AG20443 (cell line): ENCODE results near the gene SUPT20HL1.
"Not testable (repeated sequence)": the region's sequence is repeated elsewhere in the genome, so short reads cannot be mapped to it uniquely, and the experiment has no call there.

Source experiments
- DNase-seq: peaks from one replicate; pipeline ENCODE4 v3.0.0; 2012; ENCODE audit warnings: low spot score, mixed read lengths

Gene SUPT20HL1

GRCh38 chrX:24363432-24364181 is 3.2 kb downstream of the SUPT20HL1 start:
- DNase-seq, result not testable (repeated sequence)

DNA sequence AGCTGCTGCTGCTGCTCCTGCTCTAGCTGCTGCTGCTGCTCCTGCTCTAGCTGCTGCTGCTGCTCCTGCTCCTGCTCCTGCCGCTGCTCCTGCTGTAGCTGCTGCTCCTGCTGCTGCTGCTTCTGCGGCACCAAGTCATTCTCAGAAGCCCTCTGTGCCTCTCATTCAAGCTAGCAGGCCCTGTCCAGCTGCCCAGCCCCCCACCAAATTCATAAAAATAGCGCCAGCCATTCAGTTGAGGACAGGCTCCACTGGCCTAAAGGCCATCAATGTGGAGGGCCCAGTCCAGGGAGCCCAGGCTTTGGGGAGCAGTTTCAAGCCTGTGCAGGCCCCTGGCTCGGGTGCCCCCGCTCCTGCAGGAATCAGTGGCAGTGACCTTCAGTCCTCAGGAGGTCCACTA is 3.9 kb downstream of the SUPT20HL1 start:
- no peak for DNase-seq

DNA sequence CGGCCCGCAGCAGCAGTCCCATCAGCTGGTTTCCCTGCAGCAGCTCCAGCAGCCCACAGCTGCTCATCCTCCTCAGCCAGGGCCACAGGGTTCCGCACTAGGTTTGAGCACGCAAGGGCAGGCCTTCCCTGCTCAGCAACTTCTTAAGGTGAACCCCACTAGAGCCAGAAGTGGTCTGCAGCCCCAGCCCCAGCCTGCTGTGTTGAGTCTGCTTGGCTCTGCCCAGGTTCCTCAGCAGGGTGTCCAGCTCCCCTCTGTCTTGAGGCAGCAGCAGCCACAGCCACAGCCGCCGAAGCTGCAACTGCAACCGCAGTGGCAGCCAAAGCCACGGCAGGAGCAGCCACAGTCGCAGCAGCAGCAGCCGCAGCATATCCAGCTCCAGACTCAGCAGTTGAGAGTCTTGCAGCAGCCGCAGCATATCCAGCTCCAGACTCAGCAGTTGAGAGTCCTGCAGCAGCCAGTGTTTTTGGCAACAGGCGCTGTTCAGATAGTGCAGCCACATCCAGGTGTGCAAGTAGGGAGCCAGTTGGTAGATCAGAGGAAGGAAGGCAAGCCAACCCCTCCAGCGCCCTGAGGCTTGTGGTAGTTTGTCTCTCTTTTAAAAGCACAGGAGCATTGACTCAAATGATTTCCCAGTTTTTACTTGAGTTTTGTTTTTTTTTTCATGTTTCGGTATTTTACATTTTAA is 4.6 kb downstream of the SUPT20HL1 start:
- DNase-seq, result no peak

DNA sequence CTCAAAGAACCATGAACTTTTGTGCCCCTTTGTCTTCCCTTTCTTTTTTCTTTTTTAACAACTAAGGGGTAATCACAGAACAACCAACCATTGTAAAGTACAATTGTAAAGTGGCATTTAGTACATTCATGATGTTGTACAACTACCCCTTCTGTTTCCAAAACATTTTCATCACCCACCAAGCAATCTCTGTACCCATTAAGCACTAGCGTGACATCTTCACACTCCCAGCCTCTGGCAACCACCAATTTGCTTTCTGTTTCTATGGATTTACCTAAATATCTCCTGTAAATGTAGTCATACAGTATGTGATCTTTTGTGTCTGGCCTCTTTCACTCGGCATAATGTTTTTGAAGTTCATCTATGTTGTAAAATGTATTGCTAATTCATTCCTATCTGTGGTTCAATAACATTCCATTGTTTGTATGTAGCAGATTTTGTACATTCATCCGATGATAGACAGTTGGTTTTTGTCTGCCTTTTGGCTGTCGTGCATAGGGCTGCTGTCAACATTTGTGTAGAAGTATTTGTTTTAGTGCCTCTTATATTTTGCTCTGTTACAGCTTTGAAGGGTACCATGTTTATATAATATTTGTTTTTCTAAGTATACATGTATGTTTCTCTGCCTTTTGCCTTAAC is 6.4 kb downstream of the SUPT20HL1 start:
- DNase-seq, result not testable (repeated sequence)

DNA sequence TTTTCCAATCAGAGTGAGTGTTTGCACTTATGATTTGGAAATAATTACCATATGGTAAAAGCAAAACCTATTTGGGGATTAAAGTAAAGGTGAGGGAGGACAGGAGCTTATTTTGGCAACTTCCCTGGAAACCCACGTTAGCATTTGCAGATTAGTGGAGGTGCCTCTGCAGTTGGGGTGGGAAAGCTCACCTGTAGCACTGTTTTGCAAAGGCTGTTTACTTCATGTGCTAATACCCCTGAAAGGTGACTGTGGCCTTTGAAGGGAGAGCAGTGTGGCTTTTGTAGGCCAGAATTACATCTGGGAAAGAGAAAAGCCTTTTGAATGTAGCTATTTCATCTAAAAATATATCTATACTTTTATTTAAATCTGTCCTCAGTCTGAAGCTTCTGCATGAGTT is 9.4 kb downstream of the SUPT20HL1 start:
- no peak for DNase-seq

- DNase-seq, result peak; percentile 55
Measured at GRCh38 chrX:24371391-24371972, 11.0 kb downstream of the SUPT20HL1 start.

DNA sequence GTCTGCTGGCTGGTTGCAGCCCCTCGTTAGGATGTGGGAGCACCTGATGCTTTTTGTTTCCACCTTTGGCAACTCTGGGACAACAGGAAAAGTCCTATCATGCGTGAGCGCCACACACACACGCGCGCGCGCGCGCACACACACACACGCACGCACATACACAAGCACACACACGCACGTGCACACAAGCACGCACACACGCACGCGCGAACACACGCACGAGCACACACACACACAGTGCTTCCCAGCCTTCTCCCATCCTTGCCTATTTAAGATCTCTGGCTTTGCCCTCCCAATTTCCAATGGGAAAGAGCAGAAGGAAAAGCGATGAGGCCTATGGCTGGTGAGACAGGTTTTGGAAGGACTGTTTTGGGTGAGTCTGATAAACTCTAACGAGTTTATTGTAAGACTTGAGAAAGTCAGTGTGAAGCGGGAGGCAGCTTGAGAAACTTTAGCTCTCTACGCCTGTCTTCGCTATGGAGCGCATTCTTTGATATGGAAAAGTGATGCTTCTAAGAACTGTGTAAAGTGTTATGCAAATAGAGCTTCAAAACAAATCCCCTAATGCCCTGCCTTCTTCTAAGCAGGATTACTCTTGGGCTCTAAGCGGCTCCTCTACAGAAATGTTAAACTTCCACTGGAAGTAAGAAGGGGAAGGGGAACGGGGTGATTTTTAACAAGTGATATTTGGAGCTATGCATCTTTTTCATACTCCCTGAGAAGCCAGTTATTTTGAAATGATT is 11.8 kb downstream of the SUPT20HL1 start:
- DNase-seq, result no peak

DNA sequence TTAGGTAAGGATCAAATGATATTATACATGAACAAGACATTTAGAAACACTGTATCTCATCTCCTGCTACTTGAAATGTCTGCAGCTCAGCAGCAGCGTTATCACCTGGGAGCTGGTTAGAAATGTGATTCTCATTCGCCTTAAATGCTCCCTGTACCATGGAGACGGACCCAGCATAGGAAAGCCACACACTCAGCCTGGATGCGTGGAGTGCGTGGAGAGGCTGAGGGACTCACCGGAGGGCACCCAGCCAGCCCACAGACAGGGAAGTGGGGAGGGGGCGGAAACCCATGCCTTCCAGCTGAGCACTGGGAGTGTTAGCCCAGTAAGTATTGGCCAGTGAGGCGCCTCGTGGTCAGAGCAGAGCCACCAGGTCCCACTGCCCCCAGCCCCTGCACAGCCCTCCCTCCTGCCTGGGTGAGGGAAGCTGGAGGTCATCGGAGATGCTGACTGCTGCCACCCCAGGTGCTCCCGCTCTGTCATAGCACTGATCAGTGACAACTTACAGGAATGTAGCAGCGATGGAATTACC is 15.2 kb downstream of the SUPT20HL1 start:
- no peak for DNase-seq

DNA sequence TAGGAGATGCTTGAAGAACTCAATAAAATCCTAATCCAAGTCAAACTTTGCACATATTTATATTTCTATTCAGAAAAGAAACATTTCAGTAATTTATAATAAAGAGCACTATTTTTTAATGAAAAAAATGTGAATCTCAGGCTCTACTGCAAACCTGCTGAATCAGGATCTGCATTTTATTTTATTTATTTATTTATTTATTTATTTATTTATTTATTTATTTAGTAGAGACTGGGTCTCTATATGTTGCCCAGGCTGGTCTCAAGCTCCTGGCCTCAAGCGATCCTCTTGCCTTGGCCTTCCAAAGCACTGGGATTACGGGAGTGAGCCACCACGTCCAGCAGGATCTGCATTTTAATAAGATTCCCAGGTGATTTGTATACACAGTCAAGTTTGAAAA is 16.0 kb downstream of the SUPT20HL1 start:
- no peak for DNase-seq

DNA sequence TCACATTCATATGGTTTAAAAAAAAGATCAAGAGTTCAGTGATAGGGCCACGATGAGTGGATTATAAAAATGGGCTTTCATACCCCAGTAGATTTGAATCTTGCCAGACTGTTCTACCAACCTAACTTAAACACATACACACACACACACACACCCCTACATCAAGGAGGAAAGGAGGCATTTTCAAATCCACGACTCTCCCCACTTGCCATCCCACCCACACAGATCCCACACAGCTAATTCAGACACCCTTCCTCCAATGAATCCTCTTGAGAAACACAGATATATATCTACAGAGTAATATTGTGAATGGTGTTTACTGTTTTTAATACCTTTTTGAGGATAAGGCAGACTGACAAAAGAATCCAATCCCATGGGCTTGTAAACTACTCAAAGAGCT is 16.8 kb downstream of the SUPT20HL1 start:
- DNase-seq, result no peak

DNA sequence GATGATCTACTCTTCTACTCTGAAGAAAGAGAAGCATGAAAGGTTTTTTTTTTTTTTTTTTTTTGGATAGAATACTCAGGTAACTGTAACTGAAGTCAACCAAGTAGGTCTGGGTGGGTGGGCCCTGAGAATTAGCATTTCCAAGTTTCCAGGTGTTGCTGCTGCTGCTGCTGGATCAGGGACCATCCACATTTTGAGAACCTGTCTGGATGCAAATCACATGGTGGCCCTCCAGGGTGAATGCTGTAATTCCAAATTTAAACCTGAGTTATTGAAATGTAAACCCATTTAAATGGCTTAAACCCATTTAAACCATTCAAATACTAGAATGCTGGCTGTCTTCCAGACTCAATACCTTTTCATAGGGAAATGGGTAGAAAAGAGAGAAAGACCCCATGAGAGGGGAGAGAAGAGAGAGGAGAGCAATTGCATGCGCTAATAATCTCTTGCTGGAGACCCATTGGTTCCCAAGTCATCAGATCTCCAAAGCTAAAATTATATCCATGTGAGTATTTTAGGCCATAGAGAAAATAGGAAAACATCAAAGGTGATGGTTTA is 17.6 kb downstream of the SUPT20HL1 start:
- no peak for DNase-seq

GRCh38 chrX:24378706-24379105 is 18.3 kb downstream of the SUPT20HL1 start:
- DNase-seq, result no peak

- no peak for DNase-seq
Measured at GRCh38 chrX:24380262-24381187, 20.1 kb downstream of the SUPT20HL1 start.

GRCh38 chrX:24382315-24382714 is 21.9 kb downstream of the SUPT20HL1 start:
- not testable (repeated sequence) for DNase-seq

- DNase-seq, result no peak
Measured at GRCh38 chrX:24387724-24388123, 27.3 kb downstream of the SUPT20HL1 start.

GRCh38 chrX:24391389-24391788 is 30.9 kb downstream of the SUPT20HL1 start:
- no peak for DNase-seq

DNA sequence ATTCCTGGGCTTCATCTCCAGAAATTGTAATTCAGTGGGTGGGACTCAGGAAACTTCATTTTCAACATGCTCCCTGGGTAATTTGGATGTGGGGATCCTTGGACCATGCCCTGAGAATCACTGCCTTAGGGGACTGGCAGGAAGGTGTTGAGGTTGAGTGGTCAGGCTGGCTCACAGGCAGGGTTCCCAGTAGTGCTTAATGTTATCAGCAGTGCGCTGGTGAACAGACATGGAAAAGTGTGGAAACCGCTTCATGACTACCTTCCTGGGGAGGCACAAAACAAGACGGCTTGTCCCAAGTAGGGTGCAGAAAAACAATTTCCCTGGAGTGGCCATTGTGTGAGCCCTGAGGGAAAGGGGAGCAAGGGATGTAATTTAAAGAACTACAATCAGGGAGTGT is 31.4 kb downstream of the SUPT20HL1 start:
- no peak for DNase-seq

DNA sequence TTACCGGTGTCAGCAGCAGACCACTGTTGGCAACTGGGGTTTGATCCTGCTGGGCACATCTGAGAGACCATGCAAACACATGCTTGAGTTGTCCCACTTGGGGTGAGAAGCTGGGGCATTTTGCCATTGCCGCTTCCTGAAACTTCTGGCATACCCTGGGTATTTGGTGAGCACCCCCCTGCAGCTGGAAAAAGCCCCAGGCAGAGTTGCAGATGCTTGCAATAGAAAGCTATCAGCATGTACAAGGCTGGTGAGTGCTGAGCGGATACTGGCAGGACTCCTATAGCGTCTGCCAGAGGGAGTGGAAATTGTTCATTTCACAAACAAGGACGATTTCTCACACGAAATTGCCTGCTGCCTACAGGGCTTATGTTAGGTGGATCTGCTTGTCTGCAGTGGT is 32.3 kb downstream of the SUPT20HL1 start:
- DNase-seq, result peak; percentile 23

GRCh38 chrX:24395775-24396174 is 35.3 kb downstream of the SUPT20HL1 start:
- peak; percentile 62 for DNase-seq

DNA sequence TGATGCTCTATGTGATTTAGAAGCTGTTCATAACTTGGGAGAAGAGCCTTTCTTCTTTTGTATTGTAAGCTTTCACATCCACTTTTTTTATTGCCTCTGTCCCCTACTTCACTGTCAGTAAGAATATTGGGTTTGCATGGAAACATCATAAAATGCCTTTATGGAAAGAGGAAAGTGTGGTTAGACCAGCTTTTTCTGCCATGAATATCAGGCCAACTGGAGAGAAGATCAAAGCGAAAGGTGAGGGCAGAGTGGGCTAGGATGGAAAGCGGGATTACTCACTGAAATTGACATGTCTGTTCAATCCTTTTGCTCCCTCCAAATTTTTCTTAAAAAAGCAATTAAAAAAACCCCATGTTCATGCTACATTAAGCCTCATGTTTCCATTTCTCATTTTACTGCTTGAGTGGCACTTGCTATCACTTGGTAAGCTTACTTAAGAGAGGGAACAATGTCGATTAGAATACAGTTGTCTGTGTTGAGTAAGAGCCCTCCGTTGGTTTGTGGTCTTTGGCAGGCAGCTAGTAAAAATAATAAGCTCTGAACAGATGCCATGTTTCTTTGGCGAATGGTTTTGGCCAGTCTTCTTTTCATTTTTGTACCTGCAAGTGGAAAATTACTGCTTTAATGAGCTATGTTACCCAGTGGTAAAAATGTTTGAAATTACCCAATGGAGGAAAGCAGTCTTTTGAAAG is 35.9 kb downstream of the SUPT20HL1 start:
- DNase-seq, result peak; percentile 18
